Endothelial cell of umbilical vein (primary cell): ENCODE results near the gene ABCC4. TPM values are rescaled to one million over a fixed set of nuclear protein-coding genes. Genes with fewer than 3 reads are reported as not detected.

Experiments
- BruUV-seq: library from RNA; stranded (reverse); fragments of 400-500 nt; replicated peaks from 2 replicates; lab custom pipeline; 2021; lab: Mats Ljungman, UMichigan
- CTCF ChIA-PET: fragments of 300-600, 350-600 bp; sonication (Branson Sonifier 250); formaldehyde crosslinking; loops from one replicate; lab custom pipeline; 2021; ENCODE audit warnings: antibody characterized with exemption, inconsistent platforms; lab: Charles Lee
- POLR2A ChIA-PET: fragments of 300-600, 350-600 bp; sonication (Branson Sonifier 250); formaldehyde crosslinking; loops from one replicate; lab custom pipeline; 2021; ENCODE audit warnings: antibody characterized with exemption, inconsistent platforms; lab: Charles Lee
- DNase-seq: peaks from one replicate; pipeline ENCODE4 v3.0.0-alpha.2; 2011; ENCODE audit warnings: low read depth, low spot score
- FAIRE-seq: peaks from 2 replicates; lab custom pipeline; 2011; peaks lifted over from hg19 to GRCh38; lab: Jason Lieb, UNC
- H2AFZ ChIP-seq: 2 replicates; pipeline ENCODE4 v1.6.0; 2012; ENCODE audit warnings: low read depth, low read length, control low read depth, inconsistent platforms
- H3K27ac ChIP-seq: 2 replicates; pipeline ENCODE4 v1.5.1; 2011; ENCODE audit warnings: low read depth, mild to moderate bottlenecking, control low read depth, low read length, moderate library complexity; ENCODE audit not compliant: insufficient read depth
- H3K27me3 ChIP-seq, 2 experiments: 2 replicates each; pipeline versions ENCODE4 v1.6.0 to v1.6.1; 2011; ENCODE audit warnings: low read length in 2 of 2, mixed read lengths in 1 of 2; ENCODE audit not compliant: control insufficient read depth in 2 of 2, insufficient read depth in 2 of 2
- H3K36me3 ChIP-seq, 2 experiments: 2 replicates in 1 of 2; 3 replicates in 1 of 2; pipeline ENCODE4 v1.5.1; 2011; ENCODE audit warnings: low read length in 2 of 2, mild to moderate bottlenecking in 1 of 2, moderate library complexity in 1 of 2; ENCODE audit not compliant: control insufficient read depth in 2 of 2, insufficient read depth in 2 of 2; ENCODE audit errors: extremely low read depth in 1 of 2
- H3K4me1 ChIP-seq: 3 replicates; pipeline ENCODE4 v1.5.1; 2011; ENCODE audit warnings: mild to moderate bottlenecking, low read length; ENCODE audit not compliant: control insufficient read depth, insufficient read depth; ENCODE audit errors: extremely low read depth
- H3K4me2 ChIP-seq: 2 replicates; pipeline ENCODE4 v1.6.1; 2011; ENCODE audit warnings: low read length, control low read depth, mixed read lengths; ENCODE audit not compliant: insufficient read depth
- H3K4me3 ChIP-seq, 3 experiments: fragments of 200-600 bp in 1 of 3; sonication (generic), shearing (Covaris generic) in 1 of 3; replicated peaks in 1 of 3; 2 replicates each; pipeline ENCODE4 v1.5.1; 2011 to 2016; ENCODE audit warnings: control low read depth in 3 of 3, low read length in 3 of 3, mild to moderate bottlenecking in 2 of 3, inconsistent platforms in 1 of 3, low read depth in 1 of 3, moderate library complexity in 1 of 3; ENCODE audit not compliant: insufficient read depth in 1 of 3
- H3K79me2 ChIP-seq: 2 replicates; pipeline ENCODE4 v1.6.0; 2012; ENCODE audit warnings: low read length, inconsistent platforms; ENCODE audit not compliant: control insufficient read depth, insufficient read depth
- H3K9ac ChIP-seq: replicated peaks from 2 replicates; pipeline ENCODE3; 2011; ENCODE audit warnings: low read length, control low read depth; ENCODE audit not compliant: insufficient read depth; ENCODE audit errors: extremely low read depth
- H3K9me1 ChIP-seq: replicated peaks from 3 replicates; pipeline ENCODE4 v1.6.0; 2011; ENCODE audit warnings: mild to moderate bottlenecking, low read length; ENCODE audit not compliant: control insufficient read depth, insufficient read depth; ENCODE audit errors: extremely low read depth
- H3K9me3 ChIP-seq: replicated peaks from 2 replicates; pipeline ENCODE4 v1.5.1; 2012; ENCODE audit warnings: low read length, inconsistent platforms; ENCODE audit not compliant: control insufficient read depth, insufficient read depth
- H4K20me1 ChIP-seq: replicated peaks from 2 replicates; pipeline ENCODE3; 2011; ENCODE audit warnings: mild to moderate bottlenecking, low read length; ENCODE audit not compliant: control insufficient read depth, insufficient read depth; ENCODE audit errors: extremely low read depth
- CTCF ChIP-seq, 2 donors: IDR thresholded peaks; 1 replicate in 1 of 2; 2 replicates in 1 of 2; pipeline ENCODE4 v1.5.1; 2011; ENCODE audit warnings: low read length in 2 of 2, mild to moderate bottlenecking in 2 of 2, moderate library complexity in 2 of 2, control low read depth in 1 of 2, inconsistent platforms in 1 of 2, low read depth in 1 of 2; ENCODE audit not compliant: insufficient read depth in 1 of 2; ENCODE audit errors: extremely low read depth in 1 of 2
- EZH2 ChIP-seq: IDR thresholded peaks from 2 replicates; pipeline ENCODE4 v1.6.1; 2012; ENCODE audit warnings: borderline replicate concordance, low read depth, mild to moderate bottlenecking, moderate library complexity, low read length, inconsistent platforms; ENCODE audit not compliant: severe bottlenecking
- FOS ChIP-seq: IDR thresholded peaks from 2 replicates; pipeline ENCODE4 v1.6.1; 2011; ENCODE audit warnings: mild to moderate bottlenecking, low read length, moderate library complexity, borderline replicate concordance; ENCODE audit not compliant: insufficient read depth
- GATA2 ChIP-seq: IDR thresholded peaks from 2 replicates; pipeline ENCODE4 v1.7.0; 2011; ENCODE audit warnings: low read depth, mild to moderate bottlenecking, moderate library complexity, mixed read lengths, low read length; ENCODE audit not compliant: insufficient read length, insufficient read depth
- JUN ChIP-seq: IDR thresholded peaks from 2 replicates; pipeline ENCODE4 v1.6.1; 2011; ENCODE audit warnings: borderline replicate concordance, low read depth; ENCODE audit not compliant: insufficient read length, insufficient read depth
- MAX ChIP-seq: IDR thresholded peaks from 2 replicates; pipeline ENCODE4 v1.6.1; 2011; ENCODE audit not compliant: insufficient read depth, insufficient read length
- MYC ChIP-seq: IDR thresholded peaks from one replicate; pipeline ENCODE4 v1.6.1; 2011; ENCODE audit warnings: mild to moderate bottlenecking, low read depth, low read length
- POLR2A ChIP-seq: IDR thresholded peaks from 2 replicates; pipeline ENCODE4 v1.6.1; 2012; ENCODE audit warnings: low read depth, mild to moderate bottlenecking, control low read depth, low read length
- POLR2AphosphoS5 ChIP-seq: IDR thresholded peaks from 2 replicates; pipeline ENCODE4 v1.6.1; 2012; ENCODE audit warnings: low read depth, mild to moderate bottlenecking, control low read depth, low read length, moderate library complexity; ENCODE audit not compliant: insufficient read depth
- dilution Hi-C: fragments of 300-500 bp; cut with MboI; formaldehyde crosslinking; loops from one replicate; pipeline ENCODE4 v1.15.0; 2019; ENCODE audit warnings: low sequenced_read_pairs; ENCODE audit not compliant: extremely low pct_ligation_motif_present
- intact Hi-C: fragments of 100-400 bp; cut with micrococcal nuclease; formaldehyde crosslinking; loops from one replicate; pipeline ENCODE4 v1.10.0; 2022
- polyA plus RNA-seq, 4 experiments: library from polyadenylated mRNA; depleted of rRNA in 3 of 4; stranded (reverse) in 3 of 4; unstranded in 1 of 4; fragments of >200 nt; gene quantifications; 2 replicates each; pipeline versions ENCODE4 v1.2.1 to v1.2.3, GENCODE V29; 2011 to 2012; ENCODE audit warnings: missing spikeins in 1 of 4
- total RNA-seq: library from RNA; stranded (reverse); gene quantifications from 2 replicates; pipeline ENCODE4 v1.2.3, GENCODE V29; 2021

ABCC4 gene
- total and polyA plus RNA-seq, 2 donors (not counting 3 experiments of a cell fraction or from before 2014, with no cell fraction given), result 9.2 to 15.9 TPM

GRCh38 chr13:95121516-95121915 is 179.7 kb downstream of the ABCC4 start:
- H3K4me1 ChIP-seq, result peaks cover 12% of the 10 kb centered on the region
- H3K27ac ChIP-seq, result no peak overlapping the region
- no peak overlapping the region for H2AFZ ChIP-seq
- H3K9ac ChIP-seq, result no peak overlapping the region
- H3K36me3 ChIP-seq, result no peaks in the 10 kb centered on the region
- H3K79me2 ChIP-seq, result no peaks in the 10 kb centered on the region
- H3K4me3 ChIP-seq, result no peak overlapping the region
- BruUV-seq, result no TSS peak
- CTCF ChIA-PET, result no interaction called here
- no peaks in the 10 kb centered on the region for H3K27me3 ChIP-seq
- H4K20me1 ChIP-seq, result no peaks in the 10 kb centered on the region
- DNase-seq (no peak), FAIRE-seq (no peak)
- no peaks in the 10 kb centered on the region for H3K9me3 ChIP-seq
- no peaks in the 10 kb centered on the region for H3K9me1 ChIP-seq
- intact Hi-C loops, result no loop called here
- H3K4me2 ChIP-seq, result no peak overlapping the region
- TF ChIP-seq MAX (no peak), POLR2A (no peak), POLR2AphosphoS5 (no peak), EZH2 (no peak), MYC (no peak), FOS (no peak), GATA2 (no peak), JUN (no peak), CTCF (IDR thresholded peaks at IDR 0.05; ENCODE audit: extremely low read depth in 1 of 2, insufficient read depth in 1 of 2, low read depth in 1 of 2, low read length in 2 of 2) (no peak)
- dilution Hi-C loops, result no loop called here
- POLR2A ChIA-PET, result no interaction called here
